HL-60/S4 treated with phorbol 12-myristate 13-acetate at 8.2 ng/mL for 4 days and 3 days (cell line): ENCODE results near the gene ANK3.

Experiments used
- in situ Hi-C: fragments of 300-500 bp; cut with MboI; formaldehyde crosslinking; loops from 2 replicates; pipeline ENCODE4 v1.15.0; 2022; ENCODE audit warnings: low sequenced_read_pairs

Gene ANK3

DNA sequence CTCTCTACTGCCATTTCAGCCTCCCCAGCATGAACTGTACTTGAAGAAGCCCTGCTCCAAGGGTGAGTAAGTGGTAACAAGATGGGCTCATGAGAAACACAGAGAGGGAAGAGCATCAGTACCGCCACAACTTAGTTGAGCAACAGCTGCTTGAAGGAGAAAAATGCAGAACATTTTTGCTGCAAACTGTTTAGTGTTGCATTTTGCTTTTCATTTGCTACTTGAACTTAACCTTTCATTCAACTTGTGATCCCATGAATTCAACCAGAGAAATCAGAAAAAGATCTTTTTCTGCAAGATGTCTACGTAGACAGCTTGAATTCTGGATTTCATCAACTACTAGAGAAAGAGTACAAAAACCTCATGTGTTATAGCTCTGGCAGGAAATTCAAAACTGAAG lies 40.7 kb downstream of the ANK3 start:
- in situ Hi-C loops = no loop called here

DNA sequence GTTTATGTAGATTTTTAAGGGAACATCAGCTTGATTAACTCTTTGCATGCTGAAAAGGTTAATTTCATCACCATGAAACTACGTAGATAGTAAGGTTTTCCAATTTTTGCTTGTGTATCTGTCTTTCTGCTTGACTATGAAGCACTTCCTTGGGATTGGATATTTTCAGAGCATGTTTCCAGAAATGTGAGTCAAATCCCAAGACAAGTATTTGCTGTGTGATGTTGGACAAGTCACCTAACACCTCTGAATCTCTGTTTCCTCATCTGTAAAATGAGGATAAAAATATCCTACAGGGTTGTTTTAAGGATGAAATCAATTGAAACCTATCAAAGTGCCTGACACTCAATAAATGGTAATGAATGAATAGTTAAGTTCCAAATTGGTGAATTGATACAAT lies 42.4 kb downstream of the ANK3 start:
- in situ Hi-C loops = no loop called here

DNA sequence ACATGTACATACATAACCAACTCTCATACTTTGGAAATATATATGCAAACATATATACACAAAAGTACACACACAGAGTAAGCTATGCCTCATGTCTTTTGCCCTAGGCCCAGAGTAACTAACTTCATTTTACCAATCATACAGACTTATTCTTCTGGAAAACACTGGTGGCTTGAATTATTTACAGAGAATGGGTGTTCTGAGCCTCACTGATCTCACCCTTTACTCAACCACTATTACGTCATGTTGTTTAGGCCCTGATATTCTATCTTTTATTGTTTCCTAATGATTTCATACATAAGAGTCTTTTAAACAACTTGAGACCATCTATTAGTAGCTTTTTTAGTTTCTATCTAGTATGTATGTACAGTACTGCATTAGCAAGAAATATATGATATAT lies 43.0 kb downstream of the ANK3 start:
- in situ Hi-C loops = no loop called here

DNA sequence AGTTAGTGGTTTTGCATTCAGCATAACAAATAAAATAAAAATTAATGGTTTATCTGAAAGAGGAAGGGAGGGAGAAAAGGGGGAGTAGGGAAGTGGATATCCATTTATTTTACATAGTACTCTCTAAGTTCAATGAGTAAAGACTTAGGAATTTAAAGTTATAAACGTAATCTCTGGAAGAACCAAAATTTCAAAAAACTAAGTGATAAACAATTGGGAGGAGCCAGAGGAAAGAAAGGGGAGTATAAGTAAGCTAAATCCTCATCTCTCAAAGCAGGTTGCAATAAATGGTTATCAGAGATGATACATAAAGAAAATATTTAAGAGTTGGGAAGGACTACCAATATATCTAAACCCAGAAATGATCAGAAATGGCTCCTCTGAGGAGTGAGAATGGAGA lies 46.4 kb downstream of the ANK3 start:
- in situ Hi-C loops = no loop called here

DNA sequence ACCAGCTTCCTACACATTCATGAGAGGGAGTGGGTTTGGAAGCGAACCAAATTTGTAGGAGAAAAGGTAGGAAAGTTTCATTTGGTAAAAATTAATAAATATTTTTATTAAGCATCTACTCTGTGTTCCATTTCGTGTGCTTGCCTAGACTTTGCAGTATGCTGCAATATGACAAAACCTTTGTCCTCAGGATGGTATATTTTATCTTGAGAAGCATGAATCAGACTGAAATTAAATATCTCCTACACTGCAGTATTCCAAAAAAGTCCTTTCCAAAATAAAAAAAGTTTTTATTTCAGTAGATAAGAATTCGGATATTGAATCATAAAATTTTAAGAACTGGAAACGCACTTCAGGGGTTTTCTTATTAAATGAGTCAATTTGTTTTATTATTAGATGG lies 47.7 kb downstream of the ANK3 start:
- in situ Hi-C loops = no loop called here

DNA sequence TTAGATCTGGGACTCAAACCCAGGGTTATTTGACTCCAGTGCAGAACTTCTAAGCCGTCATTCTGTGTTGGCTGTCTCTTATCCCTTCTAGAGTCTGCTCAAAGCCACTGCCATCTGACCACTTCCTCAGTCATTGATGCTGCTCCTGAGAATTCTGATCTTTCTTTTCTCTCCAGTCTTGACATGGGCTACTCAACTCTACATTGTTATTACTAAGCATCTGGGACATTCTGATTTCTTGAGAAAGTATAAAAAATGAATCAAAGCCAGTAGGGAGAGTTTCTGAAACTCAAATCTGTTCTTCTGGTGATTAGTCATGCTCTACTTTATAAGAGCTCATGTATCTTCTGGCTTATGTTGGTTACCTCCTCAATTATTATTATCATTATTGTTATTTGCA lies 48.7 kb downstream of the ANK3 start:
- in situ Hi-C loops = no loop called here

DNA sequence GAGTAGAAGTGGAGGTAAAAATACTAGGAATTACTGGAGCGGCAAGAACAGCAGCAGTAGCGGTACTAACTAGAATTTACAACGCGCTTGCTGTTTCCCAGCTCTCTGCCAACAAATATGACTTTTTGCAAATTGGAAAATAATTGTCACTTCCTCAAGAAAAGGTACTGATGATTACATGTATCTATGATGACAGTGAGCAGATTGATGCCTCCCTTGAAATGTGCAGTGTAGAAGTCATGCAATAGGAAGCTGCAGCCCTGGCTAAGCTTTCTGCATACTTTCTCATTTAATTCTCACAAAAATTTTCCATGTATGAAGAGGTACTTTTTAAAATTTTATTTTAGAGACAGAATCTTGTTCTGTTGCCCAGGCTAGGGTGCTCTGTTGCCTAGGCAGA lies 49.9 kb downstream of the ANK3 start:
- in situ Hi-C loops = no loop called here

DNA sequence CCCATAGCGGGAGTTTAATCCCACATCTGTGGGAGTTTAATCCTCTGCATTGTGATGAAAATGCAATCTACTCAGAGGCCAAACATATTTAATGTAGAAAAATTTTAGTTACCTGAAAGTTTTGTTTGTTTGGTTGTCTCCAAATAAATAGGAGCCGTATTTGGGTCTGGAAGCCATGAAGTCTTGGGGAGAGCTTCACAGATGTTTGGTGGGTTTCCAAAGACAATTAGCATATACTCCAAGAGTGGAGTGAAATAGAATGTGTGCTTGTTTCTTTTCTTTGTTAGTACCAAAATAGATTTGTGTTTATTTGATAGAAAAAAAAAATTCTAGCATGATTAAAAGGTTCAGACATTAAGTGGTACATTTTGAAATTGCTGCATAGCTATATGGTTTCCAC lies 50.9 kb downstream of the ANK3 start:
- in situ Hi-C loops = no loop called here

DNA sequence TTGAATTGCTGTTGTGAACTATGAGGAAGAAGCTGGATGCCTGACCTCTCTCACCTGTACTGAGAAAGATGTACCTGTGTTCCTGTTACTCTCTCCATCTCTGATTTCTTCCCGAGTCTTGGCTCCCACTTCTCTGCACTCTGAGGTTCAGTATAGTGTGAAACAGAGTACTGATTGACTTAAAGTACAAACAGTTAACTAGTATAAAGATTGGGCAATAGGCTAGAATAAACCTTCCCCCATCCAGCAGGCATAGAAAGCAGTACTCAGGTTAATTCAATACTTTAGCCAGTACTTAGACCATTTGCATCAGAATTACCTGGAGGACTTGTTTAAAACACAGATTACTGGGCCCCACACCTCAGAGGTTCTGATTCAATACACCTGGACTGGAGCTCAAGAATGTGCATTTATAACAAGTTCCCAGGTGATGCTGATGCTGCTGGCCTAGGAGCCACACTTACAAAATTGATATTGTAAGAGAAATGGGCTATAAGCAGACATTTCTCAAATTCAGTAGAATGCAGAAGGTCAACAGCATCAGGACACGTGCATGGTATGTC lies 51.6 kb downstream of the ANK3 start:
- in situ Hi-C loops = no loop called here

DNA sequence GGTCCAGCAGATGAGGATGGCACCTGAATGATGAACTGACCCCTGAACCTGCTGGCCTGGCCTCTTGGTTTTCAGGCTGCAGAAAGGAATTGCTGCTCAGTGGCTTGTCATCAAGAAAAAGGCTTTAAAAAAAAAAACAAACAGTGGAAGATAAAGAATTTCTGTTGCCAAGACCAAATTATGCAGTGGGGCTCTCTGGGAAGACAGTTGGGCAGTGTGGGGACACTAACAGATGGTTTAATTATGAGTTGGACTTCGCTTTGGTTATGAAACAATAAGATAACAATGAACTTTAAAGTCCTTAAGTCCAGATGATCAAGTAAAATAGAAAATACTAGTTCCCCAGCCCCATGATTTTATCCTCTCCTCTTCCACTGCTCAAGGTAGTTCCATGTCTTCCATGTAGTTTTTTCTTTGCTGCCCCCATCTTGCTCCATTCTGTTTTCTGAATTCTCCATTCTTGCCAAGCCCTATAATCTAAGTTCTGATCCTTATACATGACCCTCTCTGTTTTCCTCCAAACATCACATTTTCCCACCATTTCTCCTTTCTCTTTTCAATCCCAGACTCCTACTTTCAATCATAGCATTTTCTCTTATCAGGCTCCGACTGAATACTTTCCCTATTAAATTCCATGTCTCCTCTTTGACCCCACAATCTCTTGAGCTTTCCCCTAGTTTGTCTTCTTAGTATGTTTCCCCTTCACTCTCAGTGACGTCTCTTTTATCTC lies 52.6 kb downstream of the ANK3 start:
- in situ Hi-C loops = no loop called here

DNA sequence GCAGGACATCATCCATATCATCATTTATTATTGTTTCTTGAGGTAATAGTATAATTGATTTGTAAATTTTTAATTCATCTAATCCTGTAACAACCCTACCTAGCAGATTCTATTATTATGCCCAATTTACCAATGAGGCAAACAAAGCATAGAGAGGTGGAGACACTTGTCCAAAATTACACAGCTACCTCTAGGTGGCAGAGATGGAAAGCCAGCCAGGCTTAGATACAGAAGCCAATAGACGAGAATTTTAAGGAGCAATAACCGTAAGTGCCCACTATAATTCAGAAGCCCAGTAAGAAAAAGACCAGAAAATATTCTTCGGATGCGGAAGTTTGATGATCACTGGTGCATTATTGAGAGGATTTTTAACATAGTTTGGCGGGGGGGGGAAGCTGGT lies 54.0 kb downstream of the ANK3 start:
- in situ Hi-C loops = no loop called here

DNA sequence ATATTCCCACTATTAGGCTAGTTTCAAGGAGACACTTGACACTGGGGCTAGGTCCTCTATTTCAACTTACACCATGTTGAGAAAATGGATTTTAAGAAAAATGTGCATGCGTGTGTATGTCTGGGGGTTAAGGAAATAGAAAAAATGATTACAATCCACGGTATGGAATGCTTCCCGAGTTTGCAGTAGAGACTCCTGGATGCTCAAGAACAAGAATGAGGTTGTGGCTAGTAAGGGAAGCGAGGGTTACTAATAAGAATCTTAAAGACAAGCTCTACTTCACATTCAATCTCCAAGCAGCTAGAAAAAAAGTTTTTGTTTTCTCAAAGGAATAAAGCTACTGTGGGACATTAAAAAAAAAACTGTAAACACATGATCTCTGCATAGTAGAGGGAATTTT lies 54.7 kb downstream of the ANK3 start:
- in situ Hi-C loops = no loop called here

DNA sequence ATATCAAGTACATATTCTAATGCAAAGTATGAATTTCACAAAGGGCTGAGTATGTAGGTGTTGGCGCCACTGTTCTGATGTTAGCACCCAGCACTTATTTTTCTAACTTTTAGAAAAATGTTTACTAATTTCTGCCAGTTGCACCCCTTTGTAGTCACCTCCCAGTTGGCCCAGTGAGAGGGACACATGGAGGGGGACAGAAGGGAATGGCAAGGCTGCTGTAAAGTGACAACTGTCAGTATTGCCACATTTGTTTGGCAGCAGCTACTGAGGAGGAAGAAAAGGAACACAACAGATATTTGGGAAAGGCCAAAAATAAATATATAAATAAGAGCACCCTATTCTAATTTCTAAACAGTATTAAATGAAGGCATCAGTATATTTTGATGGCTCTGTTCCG lies 57.3 kb downstream of the ANK3 start:
- in situ Hi-C loops = no loop called here

DNA sequence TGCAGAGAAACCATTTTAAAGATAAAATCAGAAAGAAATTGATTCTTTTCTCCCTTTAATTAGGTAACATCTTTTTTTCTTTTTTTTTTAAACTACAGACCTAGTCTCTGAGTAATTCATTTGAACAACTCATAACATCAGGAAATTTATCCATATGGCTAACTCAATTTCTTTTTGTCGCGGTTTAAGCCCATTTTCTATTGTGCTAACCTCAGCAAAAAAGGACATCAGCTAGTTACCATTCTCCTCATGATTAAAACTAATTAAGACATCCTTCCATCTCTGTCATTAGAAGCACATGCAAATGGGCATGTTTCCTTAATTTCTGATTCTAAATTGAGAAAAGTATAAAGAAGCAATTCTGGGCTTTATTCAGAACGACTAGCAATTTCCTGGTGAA lies 57.8 kb downstream of the ANK3 start:
- in situ Hi-C loops = no loop called here

DNA sequence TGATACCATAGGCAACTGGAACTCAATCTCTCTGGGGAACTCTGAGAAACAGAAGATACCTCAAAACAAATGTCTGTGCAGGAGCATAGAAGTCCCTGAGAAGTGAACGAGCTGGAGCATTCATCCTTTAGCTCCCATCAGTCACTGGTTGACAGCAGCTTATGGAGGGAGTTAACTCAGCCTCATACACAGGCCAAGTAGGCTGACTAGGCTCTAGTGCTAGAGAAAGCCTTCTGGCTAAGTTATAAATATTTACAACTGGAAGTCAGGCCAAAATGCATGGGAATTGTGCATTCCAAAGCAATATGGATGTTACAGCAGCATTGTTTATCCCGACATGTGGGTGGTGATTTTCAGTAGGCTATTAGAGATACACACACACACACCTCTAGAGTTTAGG lies 66.5 kb downstream of the ANK3 start:
- in situ Hi-C loops = no loop called here

DNA sequence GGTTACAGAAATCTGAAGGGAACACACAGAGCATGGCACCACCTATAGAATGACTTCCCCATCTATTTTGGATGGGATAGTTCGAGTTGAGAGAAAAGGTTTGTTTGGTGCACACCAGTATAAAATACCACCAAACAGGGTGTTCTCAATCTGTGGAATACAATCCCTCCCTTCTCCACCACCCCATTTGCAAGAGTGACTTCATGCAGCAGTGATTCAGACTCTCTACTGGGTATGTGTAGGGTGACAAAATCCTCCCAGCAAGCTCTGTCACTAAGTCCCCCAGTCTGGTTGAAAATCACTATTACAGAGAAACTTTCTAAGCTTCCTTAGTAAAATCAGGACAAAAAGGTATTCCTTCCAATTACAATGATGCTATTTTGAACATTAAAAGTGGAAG lies 69.0 kb downstream of the ANK3 start:
- in situ Hi-C loops = no loop called here

DNA sequence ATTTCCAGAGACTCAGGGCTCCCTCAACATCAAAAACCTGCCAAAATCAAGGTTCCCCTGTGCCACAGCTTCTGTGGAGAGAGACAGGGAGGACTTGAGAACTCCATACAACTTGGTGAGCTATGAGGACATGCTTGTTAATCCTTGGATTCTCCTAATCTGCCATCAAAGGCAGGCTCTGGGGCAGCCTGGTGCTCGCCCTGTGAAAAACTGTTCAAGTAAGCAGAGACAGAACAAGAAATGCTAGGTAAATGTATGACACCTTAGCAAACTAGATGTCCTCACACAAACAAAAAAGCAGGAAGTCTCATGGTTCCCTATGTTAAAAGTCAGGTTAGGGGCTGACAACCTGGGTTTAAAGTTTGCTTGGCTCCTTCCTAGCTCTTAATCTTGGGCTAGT lies 73.6 kb downstream of the ANK3 start:
- in situ Hi-C loops = no loop called here

DNA sequence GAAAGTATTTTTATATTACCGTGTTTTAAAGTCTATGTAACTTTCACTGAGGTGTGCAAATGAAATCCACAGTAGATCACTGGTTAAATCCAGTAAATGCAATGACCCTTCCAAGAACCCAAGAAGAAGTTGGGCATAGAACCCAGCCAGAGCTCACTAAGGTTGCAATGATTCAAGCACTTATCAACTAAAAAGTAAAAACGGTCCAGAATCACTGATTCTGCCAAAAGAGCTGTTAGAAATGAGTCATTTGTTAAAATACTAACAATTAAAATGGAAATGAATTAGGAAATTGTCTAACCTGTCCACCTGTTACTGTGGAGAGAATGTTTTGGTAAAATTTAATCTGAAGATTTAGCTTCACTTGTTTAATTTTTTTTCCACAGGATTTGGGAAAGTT lies 74.4 kb downstream of the ANK3 start:
- in situ Hi-C loops = no loop called here

DNA sequence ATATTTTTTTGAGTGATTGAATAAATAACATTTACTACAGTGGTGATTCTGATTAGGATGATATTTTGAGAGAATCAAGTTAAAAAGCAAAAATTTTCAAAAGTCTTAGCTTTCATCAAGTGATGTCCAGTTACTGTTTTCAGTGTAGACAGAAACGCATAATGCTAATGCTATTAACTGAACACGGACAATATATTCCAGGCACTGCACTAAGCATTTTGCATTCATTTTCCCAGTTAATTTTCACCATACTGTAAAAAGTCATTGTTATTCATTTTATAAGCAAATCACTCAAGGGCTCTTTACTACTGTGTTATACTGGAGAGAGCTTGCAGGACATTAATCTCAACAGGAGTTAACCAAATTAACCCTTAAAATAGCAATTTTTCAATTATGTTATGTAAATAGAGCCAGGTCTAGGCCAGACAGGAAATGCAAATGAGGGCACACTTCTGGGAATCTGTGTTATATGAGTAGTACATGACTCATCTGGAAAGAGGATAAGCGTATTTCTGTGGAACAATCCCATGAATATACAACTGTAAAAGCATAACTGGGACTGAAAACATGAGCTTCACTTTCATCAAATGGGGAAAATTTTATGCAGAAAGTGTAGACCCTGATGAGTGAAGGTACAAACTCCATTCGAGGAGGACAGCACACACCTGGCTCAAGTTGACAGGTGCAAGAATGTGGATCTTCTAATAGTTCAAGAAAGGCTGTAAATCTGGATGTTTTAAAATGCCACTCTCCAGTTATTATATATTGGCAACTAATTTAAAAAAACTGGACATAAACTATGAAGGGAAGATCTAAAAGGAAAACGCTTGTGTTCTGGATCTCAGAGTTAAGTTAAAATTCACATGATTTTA lies 75.4 kb downstream of the ANK3 start:
- in situ Hi-C loops = no loop called here

DNA sequence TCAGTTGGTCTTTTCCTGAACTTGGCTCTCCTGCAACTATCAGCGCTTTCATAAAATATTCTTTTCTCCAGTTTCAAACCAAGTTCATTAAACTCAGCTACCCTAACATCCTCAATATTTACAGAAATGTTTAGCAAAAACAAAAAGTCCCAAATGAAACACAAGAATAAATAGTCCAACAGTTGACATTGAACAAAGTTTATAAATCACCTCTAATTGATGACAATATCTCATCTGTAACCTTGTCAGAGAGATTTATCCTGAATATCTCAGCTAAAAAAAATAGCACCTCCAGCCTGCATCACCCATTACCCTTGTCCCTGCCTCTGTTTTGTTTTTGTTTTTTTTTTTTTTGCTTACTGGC lies 76.1 kb downstream of the ANK3 start:
- in situ Hi-C loops = no loop called here

DNA sequence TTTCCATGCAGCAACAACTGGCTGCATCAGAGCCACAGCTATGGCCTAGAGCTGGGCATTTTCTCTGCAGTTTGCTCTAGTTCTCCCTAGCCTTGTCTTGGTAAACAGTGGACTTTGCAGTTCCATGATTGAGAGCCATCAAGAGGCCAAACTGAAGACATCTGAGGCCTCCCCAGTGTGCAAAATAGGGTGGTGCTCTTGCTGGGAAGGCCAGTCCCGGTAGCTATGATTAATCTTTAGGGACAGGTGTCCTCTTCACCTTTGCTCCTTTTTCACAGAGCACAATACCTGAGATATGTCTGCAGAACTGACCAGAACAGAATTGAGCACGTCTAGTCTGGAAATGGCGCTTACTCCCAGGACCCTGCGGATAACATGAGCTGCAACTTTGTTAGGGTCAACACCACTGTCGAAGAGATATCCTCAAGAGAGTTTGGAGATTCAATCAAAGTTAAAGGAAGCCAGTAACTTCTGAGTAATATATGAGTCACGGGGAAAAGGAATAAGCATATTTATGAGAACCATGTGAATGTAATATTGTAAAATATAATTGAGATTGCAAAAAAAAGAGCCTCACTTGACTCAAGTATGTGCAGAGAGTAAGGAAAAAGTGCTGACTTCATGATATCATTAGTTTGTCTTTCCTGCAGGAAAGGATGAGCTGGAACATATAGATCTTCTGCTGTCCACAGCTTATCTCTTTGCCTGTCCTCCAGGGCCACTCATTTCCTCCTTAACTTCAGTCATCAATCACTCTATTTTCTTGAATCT lies 76.7 kb downstream of the ANK3 start:
- in situ Hi-C loops = no loop called here

DNA sequence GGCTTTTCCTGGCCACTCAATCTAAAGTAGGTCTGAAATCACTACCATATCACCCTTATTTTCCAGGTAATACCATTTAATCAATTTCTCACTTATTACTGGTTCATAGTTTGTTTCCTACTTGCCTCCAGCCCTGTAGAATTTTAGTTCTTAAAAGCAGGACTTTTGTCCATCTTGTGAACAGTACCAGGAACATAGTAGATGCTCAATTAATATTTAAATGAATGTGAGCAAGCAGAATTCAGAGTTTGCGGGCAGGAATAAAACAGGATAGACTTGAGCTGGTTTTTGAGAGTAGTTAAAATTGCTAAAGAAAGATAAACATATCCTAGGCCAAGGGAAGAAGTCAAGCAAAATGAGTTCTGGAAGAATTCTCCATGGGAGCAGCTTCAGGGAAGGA lies 77.9 kb downstream of the ANK3 start:
- in situ Hi-C loops = no loop called here
